GM12892 (cell line): ENCODE data around the gene MYB.
A peak's percentile ranks its signal among the peaks of the same experiment; 100 is the strongest.

Experiments
- DNase-seq: peaks from one replicate; pipeline ENCODE4 v3.0.0; 2011; ENCODE audit not compliant: insufficient read length
- FAIRE-seq: peaks from 2 replicates; lab custom pipeline; 2011; peaks lifted over from hg19 to GRCh38; lab: Jason Lieb, UNC
- POLR2A ChIP-seq: IDR thresholded peaks from 2 replicates; pipeline ENCODE4 v1.6.1; 2011; ENCODE audit warnings: low read depth, low read length, control low read depth
- POLR2AphosphoS5 ChIP-seq: IDR thresholded peaks from 2 replicates; pipeline ENCODE4 v1.6.1; 2011; ENCODE audit warnings: low read depth, low read length, control low read depth
- TAF1 ChIP-seq: IDR thresholded peaks from 2 replicates; pipeline ENCODE4 v1.6.1; 2011; ENCODE audit warnings: low read depth, mild to moderate bottlenecking, control low read depth, low read length, borderline replicate concordance

The MYB gene

DNA sequence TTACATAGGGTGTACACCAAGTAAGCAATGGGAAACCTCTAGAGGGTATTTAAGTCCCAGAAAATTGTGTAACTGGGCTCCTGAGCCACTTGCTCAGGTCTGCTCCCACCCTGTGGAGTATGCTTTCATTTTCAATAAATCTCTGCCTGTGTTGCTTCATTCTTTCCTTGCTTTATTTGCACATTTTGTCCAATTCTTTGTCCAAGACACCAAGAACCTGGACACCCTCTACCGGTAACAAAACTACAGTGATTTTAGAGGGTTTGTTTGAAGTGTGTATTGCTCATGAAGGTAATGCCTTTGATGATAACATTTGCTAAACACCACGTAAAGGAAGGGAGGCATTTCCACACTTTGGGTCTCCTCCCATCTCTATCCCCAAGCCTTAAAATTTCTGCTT, 46.2 kb downstream of the MYB start:
- FAIRE-seq (no peak), DNase-seq (no peak)
- TF ChIP-seq POLR2AphosphoS5 (no peak), TAF1 (no peak), POLR2A (no peak)

DNA sequence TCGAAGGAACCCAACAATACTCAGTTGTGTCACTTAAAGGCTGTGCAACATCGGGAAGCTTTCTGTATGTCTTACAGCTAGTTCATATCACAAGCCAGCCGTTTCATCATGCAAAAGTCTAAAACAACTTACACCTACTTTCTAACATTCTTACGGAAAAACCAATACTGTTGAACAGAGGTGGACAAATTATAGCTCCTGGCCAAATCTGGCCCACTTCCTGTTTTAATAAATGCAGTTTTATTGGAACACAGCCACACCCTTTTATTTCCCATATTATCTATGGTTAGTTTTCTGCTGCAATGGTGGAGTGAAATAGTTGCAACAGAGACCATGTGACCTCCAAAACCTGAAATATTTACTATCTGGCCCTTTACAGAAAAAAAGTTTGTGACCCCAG, 46.6 kb downstream of the MYB start:
- TF ChIP-seq POLR2AphosphoS5 = no peak
- TF ChIP-seq POLR2A = no peak
- TF ChIP-seq TAF1 = no peak
- DNase-seq (no peak), FAIRE-seq (peak; percentile 76)

DNA sequence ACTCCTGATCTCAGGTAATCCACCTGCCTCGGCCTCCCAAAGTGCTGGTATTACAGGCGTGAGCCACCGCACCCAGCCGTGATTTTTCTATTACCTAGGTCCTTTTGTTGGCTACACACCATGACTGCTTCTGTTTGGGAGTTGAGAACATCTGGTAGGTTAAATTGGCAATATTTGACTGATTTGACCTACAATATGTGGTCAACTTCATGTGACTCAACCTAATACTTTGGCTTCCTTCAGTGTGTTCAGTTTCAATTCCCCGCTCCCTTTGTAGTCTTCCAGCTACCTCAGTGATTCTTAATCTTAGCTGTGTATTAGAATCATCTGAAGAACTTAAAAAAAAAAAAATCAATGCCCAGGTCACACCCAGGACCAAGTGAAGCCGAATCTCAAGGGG, 47.4 kb downstream of the MYB start:
- FAIRE-seq (peak; percentile 78), DNase-seq (no peak)
- TF ChIP-seq POLR2AphosphoS5 = no peak
- TF ChIP-seq POLR2A = no peak

- no peak for FAIRE-seq
- no peak for TF ChIP-seq TAF1
- TF ChIP-seq POLR2AphosphoS5 = no peak
- TF ChIP-seq POLR2A = no peak
- DNase-seq = no peak
Measured at GRCh38 chr6:135229996-135230395, 48.9 kb downstream of the MYB start.

GRCh38 chr6:135230711-135231468, 49.8 kb downstream of the MYB start:
- TF ChIP-seq POLR2AphosphoS5 (no peak), POLR2A (no peak), TAF1 (no peak)
- FAIRE-seq = no peak

DNA sequence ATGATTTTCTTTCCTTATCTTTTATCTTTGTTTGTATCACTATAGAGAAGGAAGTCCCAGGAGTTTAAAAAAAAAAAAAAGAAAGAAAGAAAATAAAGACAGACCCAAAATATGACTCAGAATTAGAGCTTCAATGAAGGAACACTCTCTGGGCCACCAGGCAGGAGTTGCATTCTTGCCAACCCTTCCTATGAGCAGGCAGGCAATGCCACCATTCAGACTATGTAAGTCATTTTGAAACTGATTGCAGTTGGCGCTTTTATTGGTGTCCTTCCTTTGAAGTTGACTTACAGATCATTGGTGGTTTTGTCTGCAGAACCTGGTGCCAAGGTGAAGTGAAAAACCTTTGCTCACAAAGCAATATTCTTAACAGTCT, 50.3 kb downstream of the MYB start:
- TF ChIP-seq POLR2AphosphoS5 (no peak), TAF1 (no peak), POLR2A (no peak)
- DNase-seq = no peak
- FAIRE-seq = peak; percentile 74

More at GRCh38 chr6:135230711-135231468, 49.8 kb downstream of the MYB start:
- DNase-seq = no peak

DNA sequence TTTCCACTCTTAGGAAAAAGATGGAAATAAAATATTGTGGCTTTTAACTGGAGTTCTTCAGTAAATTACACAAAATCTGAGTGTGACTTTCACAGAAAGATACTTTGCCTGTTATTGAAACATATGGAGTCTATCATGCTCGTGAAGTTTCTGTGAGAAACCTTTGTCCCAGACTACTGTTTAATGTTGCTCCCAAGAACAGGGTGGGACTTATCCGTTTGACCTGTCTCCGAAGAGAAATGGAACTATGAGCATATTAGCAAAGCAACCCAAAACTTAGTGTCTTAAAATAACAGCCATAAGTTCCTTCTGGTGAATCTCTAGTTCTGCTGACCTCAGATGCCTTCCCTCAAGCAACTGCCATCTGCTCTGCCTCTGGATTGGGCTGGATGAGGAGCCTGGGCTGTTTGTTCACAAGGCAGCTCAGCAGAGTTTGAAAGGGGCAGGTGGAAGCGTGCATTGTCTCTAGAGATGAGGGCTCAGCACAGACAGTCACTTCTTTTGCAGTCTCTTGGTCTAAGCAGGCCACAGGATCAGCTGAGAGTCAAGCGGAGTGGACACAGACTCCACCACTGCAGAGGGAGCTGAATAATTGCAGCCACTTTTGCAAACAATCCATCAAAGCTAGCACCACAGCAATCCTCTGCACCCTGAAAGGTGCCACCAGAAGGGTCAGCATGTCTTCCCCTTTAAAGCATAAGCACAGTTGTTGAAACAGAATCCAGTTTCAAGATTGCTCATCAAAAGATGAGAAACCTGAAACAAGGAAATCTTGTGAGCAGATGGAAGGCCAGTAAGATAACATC, 52.8 kb downstream of the MYB start:
- no peak for TF ChIP-seq TAF1
- TF ChIP-seq POLR2A = no peak
- no peak for TF ChIP-seq POLR2AphosphoS5
- DNase-seq = no peak
- FAIRE-seq = peak; percentile 85

GRCh38 chr6:135234492-135234780, 53.3 kb downstream of the MYB start:
- no peak for FAIRE-seq
- TF ChIP-seq POLR2AphosphoS5 (no peak), POLR2A (no peak), TAF1 (no peak)
- no peak for DNase-seq

GRCh38 chr6:135235716-135236115, 54.6 kb downstream of the MYB start:
- TF ChIP-seq POLR2AphosphoS5 (no peak), TAF1 (no peak), POLR2A (no peak)
- FAIRE-seq = no peak
- no peak for DNase-seq

- no peak for DNase-seq
- no peak for TF ChIP-seq POLR2AphosphoS5
- no peak for TF ChIP-seq POLR2A
- no peak for FAIRE-seq
Measured at GRCh38 chr6:135236319-135236718, 55.2 kb downstream of the MYB start.

DNA sequence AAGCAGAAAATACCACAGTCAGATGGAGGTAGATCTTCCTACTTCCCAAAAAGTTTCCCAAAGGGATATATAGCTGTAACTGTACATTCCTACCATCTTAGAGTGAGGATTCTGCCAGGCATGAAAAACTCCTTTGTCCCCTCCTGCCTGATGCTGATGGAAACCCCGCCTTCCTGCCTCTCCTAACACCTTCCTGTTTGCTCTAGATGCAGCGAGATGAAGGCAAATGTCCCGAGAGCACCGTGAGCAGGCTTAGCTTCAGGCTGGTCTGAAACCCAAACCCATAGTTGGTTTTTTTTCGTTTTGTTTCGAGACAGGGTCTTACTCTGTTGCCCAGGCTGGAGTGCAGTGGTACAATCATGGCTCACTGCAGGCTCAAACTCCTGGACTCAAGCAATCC, 55.6 kb downstream of the MYB start:
- DNase-seq (no peak), FAIRE-seq (no peak)
- no peak for TF ChIP-seq POLR2A
- no peak for TF ChIP-seq TAF1
- TF ChIP-seq POLR2AphosphoS5 = no peak

DNA sequence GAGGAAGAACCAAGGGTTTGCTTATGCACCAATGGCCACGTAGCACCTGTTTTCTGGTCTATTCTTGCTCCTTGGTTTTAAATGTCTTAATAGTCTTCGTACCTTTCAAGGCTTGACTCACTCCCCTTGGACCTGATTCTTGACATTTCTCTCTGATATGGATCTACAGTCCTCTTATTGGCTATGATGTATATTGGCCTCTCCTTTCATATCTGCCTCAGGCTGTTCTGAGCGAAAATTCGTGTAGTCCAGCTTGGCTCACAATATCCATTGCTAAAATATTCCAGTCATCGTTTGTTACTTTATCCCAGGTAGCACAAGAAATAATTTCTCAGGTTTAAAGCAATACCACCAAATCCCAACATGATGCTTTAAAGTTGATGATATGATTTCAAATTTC, 59.6 kb downstream of the MYB start:
- FAIRE-seq = no peak
- TF ChIP-seq TAF1 (no peak), POLR2A (no peak), POLR2AphosphoS5 (no peak)
- DNase-seq = no peak
